Measurements from ENCODE around the gene COL27A1. TPM values are rescaled to one million over a fixed set of nuclear protein-coding genes. Genes with fewer than 3 reads are reported as not detected.
"Not testable (repeated sequence)": the region's sequence is repeated elsewhere in the genome, so short reads cannot be mapped to it uniquely, and the experiment has no call there.

COL27A1 gene
- polyA plus RNA-seq, 4 donors: 31.8 to 52.3 (median 39.3) TPM

- DNase-seq (ENCODE audit: low read depth in 4 of 4, low spot score in 3 of 4): not testable (repeated sequence)
These were observed 173.7 kb downstream of the COL27A1 start for GRCh38 chr9:114328937-114329624.

GRCh38 chr9:114329625-114330022 lies 174.3 kb downstream of the COL27A1 start, which contains the start of gene ORM2:
ORM2 (plus strand) TSS chr9:114329869; CDS start chr9:114329905, 36 bp downstream.
- not testable (repeated sequence) for DNase-seq (ENCODE audit: low read depth in 4 of 4, low spot score in 3 of 4)

- DNase-seq (ENCODE audit: low read depth in 4 of 4, low spot score in 3 of 4): no peak
These were observed 175.3 kb downstream of the COL27A1 start for GRCh38 chr9:114330636-114331035.

DNA sequence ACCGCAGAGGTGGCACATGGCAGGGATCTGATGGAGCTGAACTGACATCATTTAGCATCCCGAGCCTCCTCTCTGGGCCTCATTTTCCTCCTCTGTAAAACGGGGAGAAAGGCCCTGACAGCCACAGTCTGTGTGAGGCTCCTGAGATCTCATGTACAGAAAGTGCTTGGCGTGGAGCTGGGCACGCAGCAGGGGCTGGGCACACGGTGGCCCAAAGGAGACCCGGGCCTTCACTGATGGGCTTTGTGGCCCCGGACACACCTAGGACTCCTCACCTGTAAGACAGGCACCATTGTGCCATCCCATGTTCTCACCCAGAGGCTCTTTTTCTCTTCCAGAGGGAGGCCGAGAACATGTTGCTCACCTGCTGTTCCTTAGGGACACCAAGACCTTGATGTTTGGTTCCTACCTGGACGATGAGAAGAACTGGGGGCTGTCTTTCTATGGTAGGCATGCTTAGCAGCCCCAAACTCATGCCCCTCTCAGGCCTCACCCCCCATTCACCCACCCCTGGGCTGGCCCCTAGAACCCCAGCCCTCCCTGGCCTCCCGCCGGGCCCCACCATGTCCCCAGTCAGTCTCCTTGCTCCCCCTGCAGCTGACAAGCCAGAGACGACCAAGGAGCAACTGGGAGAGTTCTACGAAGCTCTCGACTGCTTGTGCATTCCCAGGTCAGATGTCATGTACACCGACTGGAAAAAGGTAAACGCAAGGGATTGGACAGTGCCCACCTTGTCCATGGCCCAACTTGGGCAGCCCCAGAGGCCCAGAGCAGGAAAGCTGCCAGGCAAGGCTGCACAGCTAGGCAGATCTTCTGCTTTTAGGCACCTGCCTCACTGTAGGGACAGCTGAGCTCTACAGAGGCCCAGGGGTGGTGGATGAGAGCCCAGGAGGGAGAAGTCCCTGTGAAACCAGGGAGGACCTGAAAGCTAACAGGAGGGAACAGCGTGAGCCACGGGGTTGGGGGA lies 176.2 kb downstream of the COL27A1 start:
- DNase-seq (ENCODE audit: low read depth in 4 of 4, low spot score in 3 of 4): not testable (repeated sequence)

DNA sequence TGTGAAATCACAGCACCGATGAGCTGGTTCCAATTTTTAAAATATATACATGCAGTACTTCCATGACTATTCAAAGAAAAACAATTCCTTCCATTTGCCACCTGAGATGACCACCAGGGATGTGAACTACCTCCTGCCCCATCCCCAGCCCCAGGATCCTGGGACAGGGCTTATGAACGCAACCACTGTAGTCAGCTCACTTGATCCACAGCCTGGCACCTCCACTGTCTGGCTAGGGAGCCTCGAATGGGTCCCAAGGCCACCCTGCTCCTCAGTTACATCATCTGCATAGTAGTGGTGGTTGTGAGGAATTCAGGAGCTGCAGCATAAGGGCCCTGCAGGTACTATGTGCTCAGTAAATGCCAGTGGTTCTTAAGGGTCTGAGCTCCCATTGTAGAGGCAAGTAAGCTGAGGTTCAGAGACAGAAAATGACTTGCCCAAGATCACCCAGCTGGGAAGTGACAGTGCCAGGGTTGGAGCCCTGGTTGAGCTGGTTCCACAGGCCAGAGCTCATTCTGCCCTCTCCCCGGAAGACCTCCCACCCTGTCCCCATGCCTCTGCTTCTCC lies 177.2 kb downstream of the COL27A1 start:
- DNase-seq (ENCODE audit: low read depth in 4 of 4, low spot score in 3 of 4): not testable (repeated sequence)

- DNase-seq (ENCODE audit: low read depth in 4 of 4, low spot score in 3 of 4): not testable (repeated sequence)
These were observed 178.4 kb downstream of the COL27A1 start for GRCh38 chr9:114333718-114334117.

DNA sequence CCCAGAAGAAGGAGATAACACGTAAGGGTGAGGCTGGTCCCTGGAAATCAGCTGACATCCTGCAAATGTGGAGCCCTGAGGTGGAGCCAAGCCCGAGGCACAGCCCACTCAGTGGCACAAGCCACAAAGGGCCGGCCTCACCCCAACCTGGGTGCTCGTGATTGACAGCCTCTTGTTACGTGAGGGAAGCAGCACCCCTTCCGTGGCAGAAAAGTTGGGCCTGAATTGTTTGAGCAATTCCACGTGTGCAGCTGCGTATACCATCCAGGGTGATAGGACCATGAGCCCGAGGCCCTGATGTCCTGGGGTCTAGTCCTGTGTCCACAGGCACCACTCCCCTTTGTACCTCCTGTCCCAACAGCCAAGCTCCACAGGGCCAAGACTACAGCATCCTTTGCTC lies 179.2 kb downstream of the COL27A1 start:
- DNase-seq (ENCODE audit: low read depth in 4 of 4, low spot score in 3 of 4): no peak

DNA sequence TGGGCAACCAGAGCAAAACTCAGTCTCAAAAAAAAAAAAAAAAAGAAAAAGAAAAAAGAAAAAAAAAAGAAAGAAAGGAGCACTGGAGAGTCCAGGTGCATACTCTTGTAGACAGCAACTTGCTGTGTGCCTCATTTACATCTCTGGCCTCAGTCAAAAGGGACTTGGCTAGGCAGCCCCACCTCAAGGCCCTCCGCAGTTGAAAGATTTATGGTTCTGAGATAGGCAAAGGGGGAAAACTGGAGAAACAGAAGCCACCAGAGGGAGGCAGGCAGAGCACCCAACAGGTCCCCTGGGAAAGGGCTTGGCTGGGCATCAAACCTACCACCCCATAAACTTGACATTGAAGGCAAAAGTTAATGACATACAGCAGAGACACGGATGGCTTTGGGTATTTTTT lies 180.4 kb downstream of the COL27A1 start:
- no peak for DNase-seq (ENCODE audit: low read depth in 4 of 4, low spot score in 3 of 4)

DNA sequence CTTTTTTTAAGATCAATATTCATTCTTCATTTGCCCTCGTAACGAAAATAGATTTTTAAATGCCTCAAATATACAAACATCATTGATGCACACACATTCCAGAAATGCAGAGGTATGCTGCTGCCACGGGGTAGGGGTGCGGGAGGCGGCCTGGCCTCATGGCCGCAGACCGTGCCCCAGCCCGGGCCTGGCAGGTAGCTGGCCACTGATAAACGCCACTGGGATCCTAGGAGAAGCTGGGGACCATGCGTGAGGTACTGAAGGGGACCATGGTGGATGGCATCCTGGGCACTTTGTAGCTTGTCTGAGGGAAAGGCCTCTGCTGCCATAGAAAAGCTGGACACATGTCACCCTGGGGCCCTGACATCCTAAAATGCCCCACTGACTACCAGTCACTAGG lies 180.8 kb downstream of the COL27A1 start:
- no peak for DNase-seq (ENCODE audit: low read depth in 4 of 4, low spot score in 3 of 4)

DNA sequence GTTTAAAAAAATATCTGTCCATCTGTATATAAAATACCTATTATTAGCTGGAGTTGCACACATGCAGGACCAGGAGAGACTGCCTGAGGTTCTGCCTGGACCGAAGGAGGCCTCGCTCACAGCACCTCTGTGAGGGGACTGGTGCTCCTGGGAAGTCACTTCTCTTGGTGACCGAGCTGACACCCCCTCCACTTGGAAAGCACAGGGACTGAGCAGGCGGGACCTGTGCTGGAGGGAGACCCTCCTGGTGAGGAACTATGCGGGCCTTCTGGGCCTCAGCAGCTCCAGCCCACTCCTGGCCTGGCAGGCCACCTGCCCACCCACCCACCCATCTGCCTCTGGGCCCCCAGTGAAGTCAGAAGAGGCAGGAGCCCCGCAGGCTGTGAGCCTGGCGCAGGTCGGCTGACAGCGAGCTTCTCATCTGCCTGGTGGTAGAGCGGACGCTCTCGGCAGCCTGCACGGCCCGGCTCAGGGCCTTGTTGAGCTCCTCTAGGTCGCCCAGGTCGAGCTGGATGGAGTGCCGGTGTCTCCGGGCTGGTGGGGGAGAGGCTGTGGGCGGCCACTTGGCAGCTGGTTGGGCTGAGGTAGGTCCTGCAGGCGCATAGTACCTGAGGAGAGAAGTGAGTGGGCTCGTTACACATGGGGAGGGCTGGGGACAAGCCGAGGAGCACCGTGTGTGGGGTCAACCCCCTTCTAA lies 181.5 kb downstream of the COL27A1 start:
- DNase-seq (ENCODE audit: low read depth in 4 of 4, low spot score in 3 of 4): no peak

GRCh38 chr9:114338187-114338586 lies 182.8 kb downstream of the COL27A1 start:
- DNase-seq (ENCODE audit: low read depth in 4 of 4, low spot score in 3 of 4): no peak

GRCh38 chr9:114339130-114339908 lies 184.0 kb downstream of the COL27A1 start:
- DNase-seq (ENCODE audit: low read depth in 4 of 4, low spot score in 3 of 4): no peak

- DNase-seq (ENCODE audit: low read depth in 4 of 4, low spot score in 3 of 4): no peak
These were observed 186.0 kb downstream of the COL27A1 start for GRCh38 chr9:114341152-114341830.

DNA sequence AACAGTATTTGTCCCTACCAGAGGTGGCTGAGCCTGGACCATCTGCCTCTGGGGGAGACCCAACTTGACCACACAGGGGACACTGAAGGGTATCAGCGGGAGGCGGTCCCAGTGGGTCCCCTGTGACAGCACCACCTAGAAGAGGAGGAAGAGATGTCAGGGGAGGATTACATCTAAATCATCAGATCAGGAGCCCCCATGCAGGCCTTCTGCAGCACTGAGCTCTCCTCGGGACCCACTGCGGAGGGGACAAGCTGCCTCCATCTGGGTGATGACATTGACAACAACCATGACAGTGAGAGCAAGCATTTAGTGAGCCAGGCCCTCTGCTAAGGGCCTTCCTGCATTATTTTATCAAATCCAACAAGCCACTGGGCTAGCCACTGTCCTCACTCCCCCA lies 186.7 kb downstream of the COL27A1 start:
- no peak for DNase-seq (ENCODE audit: low read depth in 4 of 4, low spot score in 3 of 4)

- no peak for DNase-seq (ENCODE audit: low read depth in 4 of 4, low spot score in 3 of 4)
These were observed 187.6 kb downstream of the COL27A1 start for GRCh38 chr9:114342755-114343440.

DNA sequence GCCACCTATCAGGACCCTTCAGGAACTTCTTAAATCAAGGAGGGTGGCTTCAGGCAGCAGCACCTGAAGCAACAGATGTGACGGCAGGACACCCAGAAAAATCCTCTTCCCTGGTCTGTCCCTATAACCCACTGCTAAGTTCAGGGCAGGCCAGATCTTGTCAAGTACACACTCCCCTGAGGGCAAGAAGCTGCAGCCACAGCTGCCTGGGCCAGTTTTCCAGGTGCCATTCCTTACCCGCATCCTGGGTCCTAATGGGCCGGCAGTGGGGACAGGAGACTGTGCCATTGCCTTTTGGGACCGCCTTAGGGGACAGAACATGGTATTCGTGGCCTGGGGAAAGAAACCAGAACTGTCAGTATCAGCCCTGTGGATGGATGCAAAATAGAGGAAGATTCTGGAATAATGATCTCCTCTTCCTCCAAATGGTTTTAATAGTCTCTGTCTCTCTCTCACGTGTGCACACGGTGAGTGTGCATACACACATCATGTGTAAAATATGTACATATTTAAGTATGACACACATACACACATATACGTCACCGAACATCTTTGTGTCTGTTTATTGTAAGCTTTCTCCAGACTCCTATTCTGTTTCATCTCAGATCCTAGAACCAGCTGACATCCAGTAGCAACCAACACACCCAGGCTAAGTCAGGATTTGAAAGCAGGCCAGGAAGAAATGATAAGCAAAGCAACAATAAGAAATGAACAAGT lies 188.3 kb downstream of the COL27A1 start:
- DNase-seq (ENCODE audit: low read depth in 4 of 4, low spot score in 3 of 4): no peak

DNA sequence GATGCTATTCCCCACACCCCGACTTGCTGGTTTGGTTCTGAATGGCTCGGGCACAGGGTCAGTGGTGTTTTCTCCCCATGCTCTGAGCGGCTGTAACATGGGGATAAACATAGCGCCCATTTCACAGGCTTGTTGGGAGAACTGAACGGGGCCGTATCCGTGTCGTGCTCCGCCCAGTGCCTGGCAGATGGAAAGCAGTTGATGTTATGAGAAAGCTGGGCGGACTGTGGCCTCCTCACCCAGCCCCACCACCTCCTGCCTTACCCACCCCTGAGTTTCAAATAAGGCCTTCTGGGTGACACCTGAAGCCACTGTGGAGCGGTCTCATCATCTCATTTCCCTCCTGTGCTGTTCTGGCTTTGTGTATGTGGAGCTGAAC lies 188.8 kb downstream of the COL27A1 start:
- DNase-seq (ENCODE audit: low read depth in 4 of 4, low spot score in 3 of 4): no peak

DNA sequence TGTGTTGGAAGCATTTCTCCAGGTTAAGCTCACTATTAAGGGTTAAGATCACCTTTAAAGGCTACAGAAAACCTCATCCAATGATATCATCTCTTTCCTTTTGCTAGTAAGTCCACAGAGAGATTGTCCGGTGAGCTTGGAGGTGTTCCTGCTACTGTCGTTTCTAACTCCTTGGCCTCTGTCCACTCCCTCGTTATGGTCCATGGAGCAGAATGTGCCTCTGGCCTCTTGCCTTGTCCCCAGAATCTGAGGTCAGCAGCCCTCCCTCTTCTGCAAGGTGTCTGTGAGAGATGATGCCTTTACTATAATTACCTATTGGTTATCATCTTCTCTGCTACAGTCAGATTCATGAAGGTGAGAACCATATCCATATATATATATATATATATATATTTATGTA lies 189.4 kb downstream of the COL27A1 start:
- no peak for DNase-seq (ENCODE audit: low read depth in 4 of 4, low spot score in 3 of 4)
